ENCODE results near the gene CEP85.

The CEP85 gene

DNA sequence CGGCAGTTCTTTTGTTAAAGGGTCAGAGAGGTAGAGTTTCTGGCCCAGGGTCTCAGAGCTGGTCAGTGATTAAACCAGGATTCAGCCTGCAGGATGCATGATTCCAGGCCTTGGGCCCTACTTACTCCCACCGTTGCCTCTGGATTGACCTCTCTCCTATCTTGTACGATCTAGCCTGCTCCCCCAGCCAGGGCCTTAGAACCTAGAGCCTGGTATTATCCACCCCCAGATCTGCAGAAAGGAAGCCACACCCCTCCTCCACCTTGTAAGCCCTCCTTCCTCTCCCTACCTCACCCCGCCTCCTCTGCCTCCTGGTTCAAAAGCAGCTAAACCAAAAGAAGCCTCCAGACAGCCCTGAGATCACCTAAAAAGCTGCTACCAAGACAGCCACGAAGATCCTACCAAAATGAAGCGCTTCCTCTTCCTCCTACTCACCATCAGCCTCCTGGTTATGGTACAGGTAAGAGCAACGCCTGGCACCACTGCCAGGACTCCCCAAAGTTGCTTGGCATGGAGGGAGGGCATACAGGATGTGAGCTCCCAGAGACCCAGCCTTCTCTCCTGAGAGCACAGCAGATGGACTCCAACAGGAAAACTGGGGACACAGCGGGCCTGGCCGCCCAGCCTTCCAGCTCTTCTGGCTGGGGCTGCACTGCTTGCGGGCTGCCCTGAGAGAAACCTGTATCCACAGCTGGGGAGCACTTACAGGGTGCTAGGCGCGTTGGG, 83.8 kb downstream of the CEP85 start, which contains the start of gene CD52:
Gene CD52 (plus strand): TSS at position 347 of the 726 bp plus-strand sequence. CDS start 60 bp downstream, at position 407.
- DNase-seq: peak; percentile 46 to 86 (median 54)

DNA sequence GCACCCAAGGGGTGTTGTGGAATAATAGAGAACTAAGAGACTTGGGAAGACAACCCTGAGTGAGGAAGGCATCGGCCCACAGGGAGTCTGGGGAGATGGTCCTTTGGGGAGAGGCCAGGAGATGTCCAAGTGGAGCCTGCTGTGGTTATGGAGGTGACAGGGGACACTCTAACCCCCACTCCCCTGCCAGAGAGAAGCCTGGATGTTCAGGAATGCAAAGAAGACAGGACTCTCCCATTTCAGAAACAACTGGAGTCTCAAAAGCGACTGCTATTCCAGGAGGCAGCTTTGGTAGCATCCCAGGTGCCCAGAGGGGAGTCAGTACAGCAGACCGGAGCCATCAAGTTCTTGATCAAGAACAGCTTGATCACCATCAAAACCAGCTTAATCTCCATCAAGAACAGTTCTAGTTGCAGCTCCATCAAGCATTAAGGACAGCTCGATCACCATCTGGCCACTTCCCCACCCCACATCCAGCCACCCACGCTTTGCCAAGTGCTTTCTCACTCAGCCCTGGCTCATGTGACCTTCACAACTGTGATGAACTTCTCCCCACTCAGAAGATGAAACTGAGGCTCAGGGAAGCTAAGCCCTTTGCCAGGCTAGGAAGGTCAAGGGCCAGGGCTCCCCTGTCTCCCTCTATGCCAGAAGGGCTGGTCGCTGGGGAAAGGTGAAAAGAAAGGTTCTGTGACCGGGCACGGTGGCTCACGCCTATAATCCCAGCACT, 84.5 kb downstream of the CEP85 start:
- DNase-seq: peak in 1 of 5 donors; percentile 32

DNA sequence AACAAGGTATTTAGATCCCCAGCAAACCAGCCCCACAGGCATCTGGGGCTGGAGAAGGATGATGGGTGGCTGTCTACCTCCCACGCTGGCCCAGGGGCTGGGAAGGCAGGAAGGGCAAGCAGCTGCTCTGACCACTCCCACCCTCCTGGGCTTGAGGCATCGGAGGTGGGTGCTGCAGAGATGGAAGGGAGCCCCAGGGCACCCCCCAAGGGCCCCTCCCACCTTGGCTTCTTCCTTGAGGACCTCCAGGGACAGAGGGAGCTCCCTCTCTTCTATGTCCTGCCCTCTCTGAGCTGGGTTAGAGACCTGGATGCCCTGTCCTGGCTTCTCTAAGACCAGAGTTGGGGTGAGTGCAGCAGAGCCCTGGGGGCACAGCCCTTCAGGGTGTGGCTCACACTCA, 86.9 kb downstream of the CEP85 start:
- DNase-seq: no peak

DNA sequence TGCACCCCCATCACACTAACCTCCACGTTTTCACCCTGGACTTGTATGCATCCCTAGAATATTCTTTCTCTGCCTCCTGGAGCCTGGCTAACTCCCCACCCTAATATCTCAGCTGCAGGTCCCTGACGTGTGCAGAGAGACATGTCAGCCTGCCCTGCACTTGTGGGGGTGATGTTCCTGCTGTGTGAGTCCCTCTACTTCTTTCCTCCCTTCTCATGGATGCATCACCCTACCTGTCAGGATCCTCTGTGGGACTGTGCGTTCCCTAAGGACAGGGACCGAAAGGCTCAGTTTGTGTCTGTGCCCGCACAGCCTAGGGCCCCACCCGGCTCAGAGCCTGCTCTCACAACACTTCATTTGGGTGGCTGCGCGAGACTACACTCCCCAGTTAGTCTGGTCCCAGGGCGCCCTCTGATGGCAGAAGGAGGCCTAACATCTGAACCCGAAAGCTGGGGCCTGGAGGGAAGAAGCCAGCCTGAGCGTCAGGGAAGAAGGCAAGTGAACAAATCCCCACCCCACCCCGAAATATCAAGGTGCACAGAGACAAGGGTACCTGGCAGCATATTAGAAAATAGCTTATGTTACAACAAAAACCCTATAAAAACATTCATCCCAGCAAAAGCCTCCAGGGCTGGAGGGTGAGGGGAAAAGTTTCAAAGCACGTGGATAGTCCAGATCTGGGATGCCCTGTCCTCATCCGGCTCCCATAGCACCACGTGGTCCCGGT, 87.5 kb downstream of the CEP85 start:
- DNase-seq: peak; percentile 83 to 95 (median 88)

DNA sequence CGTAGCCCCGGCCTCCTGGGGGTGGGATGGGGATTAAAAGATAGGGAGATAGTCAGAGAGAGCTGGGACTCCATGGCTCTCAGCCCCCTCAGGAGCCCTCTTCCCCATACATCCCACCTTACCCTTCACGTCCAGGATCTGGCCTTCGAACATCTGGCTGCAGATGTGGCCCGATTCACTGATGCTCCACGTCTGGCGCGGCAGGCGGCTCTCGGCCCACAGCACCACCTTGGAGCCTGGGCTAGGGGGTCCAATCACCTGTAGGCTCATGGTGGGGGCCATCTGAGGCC, 88.0 kb downstream of the CEP85 start:
- DNase-seq: no peak

DNA sequence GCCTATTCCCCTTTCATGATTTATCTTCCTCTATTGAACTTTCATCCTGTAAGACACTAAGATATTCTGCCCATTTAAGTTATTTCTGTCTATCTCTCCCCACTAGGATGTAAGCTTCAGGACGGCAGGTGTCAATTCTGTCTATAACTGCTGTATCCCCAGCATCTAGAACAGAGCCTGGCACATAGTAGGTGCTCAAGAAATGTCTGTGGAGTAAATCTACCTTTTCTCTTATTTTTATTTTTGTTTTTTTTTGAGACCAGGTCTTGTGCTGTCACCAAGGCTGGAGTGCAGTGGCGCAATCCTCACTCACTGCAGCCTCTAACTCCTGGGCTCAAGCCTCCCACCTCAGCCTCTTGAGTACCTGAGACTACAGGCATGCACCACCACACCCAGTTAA, 89.4 kb downstream of the CEP85 start:
- DNase-seq: no peak

DNA sequence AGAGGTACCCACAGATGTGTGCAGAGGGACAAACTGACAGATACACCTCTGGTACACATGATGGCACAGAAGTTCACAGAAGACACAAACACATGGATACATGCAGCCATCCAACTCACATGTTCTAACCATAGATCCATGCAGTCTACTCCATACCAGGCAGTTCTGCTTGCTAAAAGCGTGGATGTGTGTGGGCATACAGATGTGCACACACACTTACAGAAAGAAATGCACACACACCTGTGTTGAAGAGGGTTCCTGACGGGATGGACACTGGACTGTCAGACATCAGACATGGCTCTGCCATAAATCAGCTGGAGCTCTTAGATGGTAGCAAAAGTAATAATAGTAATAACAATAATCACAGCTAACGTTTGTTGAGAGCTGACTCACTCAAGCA, 90.5 kb downstream of the CEP85 start:
- DNase-seq: no peak

DNA sequence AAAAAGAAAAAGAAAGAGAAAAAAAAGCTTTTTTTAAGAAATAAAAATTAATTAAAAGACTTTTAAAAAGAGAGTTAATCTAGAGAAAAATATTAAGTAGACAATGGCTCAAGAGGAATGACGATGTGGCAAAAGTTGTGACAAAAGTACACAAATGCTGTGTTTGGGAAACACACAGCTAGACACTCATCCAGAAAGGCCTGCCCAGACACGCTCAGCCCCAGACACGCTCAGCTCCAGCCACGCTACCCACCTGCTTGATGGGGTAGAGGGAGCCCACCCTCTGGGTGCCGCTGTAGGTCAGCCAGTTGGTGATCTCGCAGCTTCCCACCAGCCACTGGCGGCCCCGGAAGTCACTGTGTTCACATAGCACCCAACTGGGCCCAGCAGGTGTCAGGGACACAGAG, 94.0 kb downstream of the CEP85 start:
- no peak for DNase-seq

All from T-helper 1 cell (primary cell).